GM12891 (cell line): ENCODE results near the gene SPINK5.

ENCODE experiments used
- DNase-seq: peaks from one replicate; pipeline ENCODE4 v3.0.0; 2011; ENCODE audit warnings: low spot score; ENCODE audit not compliant: insufficient read length
- FAIRE-seq: peaks from 2 replicates; lab custom pipeline; 2011; peaks lifted over from hg19 to GRCh38; lab: Jason Lieb, UNC
- PAX5 ChIP-seq: IDR thresholded peaks from 2 replicates; pipeline ENCODE4 v1.6.1; 2011; ENCODE audit warnings: low read length, moderate library complexity, mild to moderate bottlenecking; ENCODE audit not compliant: insufficient read depth, severe bottlenecking
- POLR2A ChIP-seq: IDR thresholded peaks from 2 replicates; pipeline ENCODE4 v1.6.1; 2011; ENCODE audit warnings: low read depth, low read length, control low read depth
- POLR2AphosphoS5 ChIP-seq: IDR thresholded peaks from 2 replicates; pipeline ENCODE4 v1.6.1; 2011; ENCODE audit warnings: low read depth, low read length, control low read depth
- POU2F2 ChIP-seq: IDR thresholded peaks from 2 replicates; pipeline ENCODE4 v1.6.1; 2011; ENCODE audit warnings: low read depth, mild to moderate bottlenecking, control low read depth, low read length, moderate library complexity
- SPI1 ChIP-seq: IDR thresholded peaks from 2 replicates; pipeline ENCODE4 v1.6.1; 2011; ENCODE audit warnings: low read depth, low read length, control low read depth
- TAF1 ChIP-seq: IDR thresholded peaks from 2 replicates; pipeline ENCODE4 v1.6.1; 2011; ENCODE audit warnings: low read depth, low read length, control low read depth

The SPINK5 gene

DNA sequence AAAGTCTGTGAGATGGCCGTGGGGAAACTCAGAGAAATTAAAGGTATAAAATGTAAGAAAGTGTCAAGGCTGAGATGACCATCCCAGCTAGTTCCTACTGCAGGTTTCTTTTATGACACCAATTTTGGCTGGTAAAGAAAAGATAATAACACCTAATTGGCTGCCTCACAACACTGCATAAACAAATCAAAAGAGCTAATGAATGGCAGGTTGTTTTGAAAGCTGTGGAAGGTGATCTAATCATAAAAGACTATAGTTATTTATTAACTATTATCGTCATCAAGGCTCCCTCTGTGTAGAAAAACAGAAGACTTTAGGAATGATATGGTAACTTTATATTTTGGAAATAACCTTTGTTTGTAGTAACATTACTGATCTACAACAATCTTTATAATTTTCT, 3.5 kb upstream of the SPINK5 start:
- TF ChIP-seq POLR2A (no peak), TAF1 (no peak), POLR2AphosphoS5 (no peak), SPI1 (no peak), POU2F2 (no peak), PAX5 (no peak)
- FAIRE-seq, result no peak

DNA sequence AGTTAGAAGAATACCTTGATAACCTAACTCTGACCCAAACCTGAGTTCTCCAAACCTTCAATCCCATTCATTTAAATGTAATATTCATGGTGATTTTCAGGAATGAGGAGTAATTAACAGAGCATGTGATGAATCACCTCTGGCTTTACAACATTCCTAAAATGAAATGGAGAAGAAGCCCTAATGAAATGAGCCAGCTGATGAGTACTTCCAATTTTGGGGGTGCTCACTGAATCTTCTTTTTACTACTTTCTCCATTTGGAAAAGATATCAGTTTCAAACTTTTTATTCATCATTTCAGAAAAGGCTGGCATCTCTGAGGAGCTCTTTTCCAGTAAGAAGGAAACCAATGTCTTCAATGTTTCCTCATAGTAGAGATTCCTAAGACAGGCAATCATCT, 2.9 kb upstream of the SPINK5 start:
- TF ChIP-seq POLR2A (no peak), PAX5 (no peak), POLR2AphosphoS5 (no peak), TAF1 (no peak), POU2F2 (no peak), SPI1 (no peak)
- FAIRE-seq, result no peak
- DNase-seq, result no peak

More for the DNA sequence above, 3.5 kb upstream of the SPINK5 start:
- no peak for DNase-seq

DNA sequence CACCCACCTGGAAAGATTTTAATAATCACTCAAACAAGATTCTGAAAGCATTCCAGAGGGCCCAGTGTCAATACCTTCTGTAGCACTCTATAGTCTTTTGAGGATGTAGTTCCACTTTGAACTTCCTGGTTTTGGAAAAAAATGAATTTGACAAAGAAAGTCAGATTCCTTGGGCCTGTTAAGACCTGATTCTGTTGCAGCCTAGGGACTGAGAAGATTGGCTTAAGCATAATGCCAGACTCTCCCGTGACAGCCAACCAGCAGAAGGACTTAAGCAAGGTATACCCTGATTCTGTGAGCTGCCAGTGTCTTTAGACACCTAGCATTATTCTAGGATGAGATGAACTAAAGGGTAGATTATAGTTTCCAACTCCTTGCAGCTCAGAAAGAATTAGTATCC, 6.8 kb downstream of the SPINK5 start:
- TF ChIP-seq POLR2AphosphoS5 (no peak), PAX5 (no peak), SPI1 (no peak), POLR2A (no peak), TAF1 (no peak), POU2F2 (no peak)
- no peak for FAIRE-seq

DNA sequence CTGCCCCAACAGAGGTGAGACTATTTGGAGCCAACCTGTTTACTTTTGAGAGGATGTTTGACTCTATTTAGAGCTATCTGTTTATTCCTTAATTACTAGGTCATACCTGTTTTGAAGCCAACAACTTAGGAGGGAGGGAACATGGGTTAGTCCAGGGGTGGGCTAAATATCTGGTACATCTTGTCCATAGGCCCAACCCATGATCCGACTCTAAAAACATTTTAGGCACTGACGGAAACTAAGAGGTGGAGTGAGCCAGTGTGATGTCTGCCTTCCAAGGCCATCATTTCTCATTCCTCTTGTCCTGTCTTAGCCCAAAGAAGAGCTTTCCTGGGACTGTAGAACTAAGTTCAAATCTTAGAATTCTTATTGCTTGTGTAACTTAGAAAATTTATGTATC, 8.4 kb downstream of the SPINK5 start:
- no peak for DNase-seq
- no peak for FAIRE-seq
- no peak for TF ChIP-seq POLR2AphosphoS5
- TF ChIP-seq POLR2A, result no peak
- no peak for TF ChIP-seq PAX5

More for the DNA sequence above, 6.8 kb downstream of the SPINK5 start:
- no peak for DNase-seq

DNA sequence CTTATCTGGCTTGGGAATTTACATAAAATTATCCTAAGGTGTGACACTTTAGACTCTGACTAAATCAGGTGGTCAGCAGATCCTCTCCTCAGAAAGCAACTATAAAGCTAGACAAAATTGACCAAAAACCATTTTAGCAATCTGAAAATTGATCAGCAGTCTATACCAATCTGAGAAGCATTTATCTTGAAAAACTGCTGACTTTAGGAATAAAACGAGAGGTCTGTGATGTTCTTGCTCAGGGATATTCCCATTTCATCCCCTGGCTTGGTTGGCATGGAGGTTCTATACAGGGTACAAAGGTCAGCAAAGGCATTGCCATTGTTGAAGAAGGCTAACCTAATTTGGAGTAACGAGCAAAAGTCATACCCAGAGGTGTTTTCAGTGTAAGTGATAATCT, 11.7 kb downstream of the SPINK5 start:
- DNase-seq (no peak), FAIRE-seq (no peak)
- TF ChIP-seq SPI1, result no peak

DNA sequence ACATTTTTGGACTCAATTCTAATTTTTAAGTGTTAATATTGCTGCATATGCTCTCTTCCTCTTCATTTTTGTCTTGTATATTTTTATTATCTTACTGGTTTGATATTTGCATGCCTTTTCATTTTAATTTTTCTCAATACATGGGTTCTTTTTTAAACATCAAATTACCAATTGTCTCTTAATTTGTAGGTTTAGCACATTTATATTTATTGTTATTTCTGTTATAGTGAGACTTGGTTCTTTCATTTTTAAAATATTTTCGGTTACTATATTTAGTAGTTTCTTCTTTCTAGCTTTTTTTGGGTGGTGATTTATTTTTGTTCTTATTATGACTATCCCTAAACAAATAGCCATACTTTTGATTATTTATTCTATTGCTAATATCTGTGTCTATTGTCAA, 19.4 kb downstream of the SPINK5 start:
- TF ChIP-seq POLR2A, result no peak
- FAIRE-seq (no peak), DNase-seq (no peak)

GRCh38 chr5:148084269-148084668, 20.5 kb downstream of the SPINK5 start:
- TF ChIP-seq POLR2A (no peak), PAX5 (no peak)
- DNase-seq (no peak), FAIRE-seq (no peak)

GRCh38 chr5:148085310-148085709, 21.5 kb downstream of the SPINK5 start:
- DNase-seq, result no peak
- no peak for FAIRE-seq
- no peak for TF ChIP-seq POLR2AphosphoS5
- TF ChIP-seq SPI1, result no peak
- no peak for TF ChIP-seq TAF1
- no peak for TF ChIP-seq POLR2A
- no peak for TF ChIP-seq PAX5
- no peak for TF ChIP-seq POU2F2

DNA sequence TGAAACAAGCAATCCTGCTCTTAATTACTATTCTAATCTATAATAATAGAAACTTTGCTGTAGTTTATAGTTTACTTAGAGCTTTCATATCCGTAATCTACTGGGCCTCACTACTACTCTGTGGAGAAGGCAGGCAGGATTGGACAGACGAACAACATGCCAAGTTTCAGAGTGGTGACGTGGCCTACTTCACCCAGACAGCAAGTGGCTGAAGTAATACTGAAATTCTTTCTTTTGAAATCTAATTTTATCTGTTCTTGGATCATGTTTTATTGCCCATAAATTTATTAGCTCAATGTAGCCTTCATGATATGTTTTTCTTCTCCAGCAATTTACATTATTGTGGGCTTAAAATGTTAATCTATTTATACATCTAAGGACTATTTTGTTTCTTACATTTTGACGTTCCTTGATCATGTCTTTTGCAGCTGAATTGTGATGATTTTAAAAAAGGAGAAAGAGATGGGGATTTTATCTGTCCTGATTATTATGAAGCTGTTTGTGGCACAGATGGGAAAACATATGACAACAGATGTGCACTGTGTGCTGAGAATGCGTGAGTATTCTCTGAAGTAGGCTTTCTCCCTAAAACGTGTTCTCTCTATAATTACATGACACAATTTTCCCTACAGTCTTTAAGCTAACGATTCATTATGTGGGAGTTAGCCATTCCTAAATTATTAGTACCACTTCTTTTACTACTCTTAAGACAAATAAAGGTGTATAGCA, 22.4 kb downstream of the SPINK5 start:
- TF ChIP-seq POLR2A (no peak), POU2F2 (no peak), PAX5 (no peak), SPI1 (no peak), POLR2AphosphoS5 (no peak), TAF1 (no peak)
- FAIRE-seq, result no peak
- DNase-seq, result no peak

DNA sequence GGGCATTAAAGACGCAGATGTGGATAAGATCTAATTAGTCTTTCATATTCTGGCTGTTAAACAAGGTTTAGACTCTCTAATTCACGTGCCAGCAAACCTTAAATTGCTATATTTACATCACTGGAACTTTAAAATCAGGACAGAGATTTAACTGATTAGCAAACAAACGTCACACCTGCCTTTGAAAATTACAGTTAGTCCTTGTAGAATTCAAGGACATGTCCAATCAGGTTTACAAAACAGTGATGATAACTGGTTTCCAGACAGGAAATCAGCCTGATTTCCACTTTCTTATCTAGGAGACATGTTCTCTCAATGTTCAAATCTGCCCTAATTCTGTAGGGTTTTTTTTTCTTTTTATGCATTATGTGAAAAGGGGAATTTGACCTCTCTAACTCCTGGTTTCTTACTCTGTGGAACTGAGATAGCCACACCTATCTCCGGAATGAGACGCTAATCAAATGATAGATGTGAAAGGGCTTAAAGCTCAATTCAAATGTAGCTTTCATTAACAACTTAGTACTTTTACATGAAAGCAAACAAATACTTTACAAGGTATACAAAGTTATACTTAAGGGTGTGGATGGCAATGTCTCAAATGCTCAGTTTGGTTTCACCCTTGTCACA, 26.5 kb downstream of the SPINK5 start:
- no peak for DNase-seq
- FAIRE-seq, result no peak

More for the DNA sequence above, 26.5 kb downstream of the SPINK5 start:
- TF ChIP-seq POU2F2, result no peak
- no peak for TF ChIP-seq POLR2A
- no peak for TF ChIP-seq TAF1
- no peak for TF ChIP-seq POLR2AphosphoS5
- no peak for TF ChIP-seq PAX5
- no peak for TF ChIP-seq SPI1
